ENCODE data around the gene OR2G2. TPM values are rescaled to one million over a fixed set of nuclear protein-coding genes. Genes with fewer than 3 reads are reported as not detected.

Gene OR2G2
- polyA plus RNA-seq, 1 of the 3 experiments (the other 2 are of a cell fraction) = not detected

DNA sequence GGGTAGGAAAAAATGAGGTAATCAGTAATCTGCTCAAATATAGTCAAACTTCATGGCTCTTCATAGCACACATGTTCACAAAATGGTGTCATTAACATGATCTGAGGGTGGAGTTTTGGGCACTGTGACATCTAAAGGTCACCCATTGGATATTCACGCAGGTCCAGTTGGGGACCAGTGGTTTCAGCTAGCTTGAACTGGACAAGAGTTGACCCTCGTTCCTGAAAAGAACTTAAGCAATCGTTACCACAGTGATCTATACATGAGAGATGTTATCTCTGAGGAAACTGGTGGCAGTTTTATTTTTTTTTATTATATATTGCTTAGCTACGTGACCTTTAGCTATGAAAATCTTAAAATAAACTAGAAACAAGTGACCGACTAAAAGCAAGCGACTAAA lies 48.9 kb upstream of the OR2G2 start:
- H3K9me2 ChIP-seq = no peaks in the 10 kb centered on the region
- TF ChIP-seq, protein P1, sequence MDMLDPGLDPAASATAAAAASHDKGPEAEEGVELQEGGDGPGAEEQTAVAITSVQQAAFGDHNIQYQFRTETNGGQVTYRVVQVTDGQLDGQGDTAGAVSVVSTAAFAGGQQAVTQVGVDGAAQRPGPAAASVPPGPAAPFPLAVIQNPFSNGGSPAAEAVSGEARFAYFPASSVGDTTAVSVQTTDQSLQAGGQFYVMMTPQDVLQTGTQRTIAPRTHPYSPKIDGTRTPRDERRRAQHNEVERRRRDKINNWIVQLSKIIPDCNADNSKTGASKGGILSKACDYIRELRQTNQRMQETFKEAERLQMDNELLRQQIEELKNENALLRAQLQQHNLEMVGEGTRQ (IDR thresholded peaks at IDR 0.05; ENCODE audit: borderline replicate concordance, low read depth, low read length) = no peak
- TF ChIP-seq SIN3A (IDR thresholded peaks at IDR 0.05; ENCODE audit: borderline replicate concordance, low read depth, low read length) = no peak
- no peak for TF ChIP-seq CHD2 (IDR thresholded peaks at IDR 0.05; ENCODE audit: low read length, partially characterized antibody)
- TF ChIP-seq GABPA (IDR thresholded peaks at IDR 0.05; ENCODE audit: low read depth) = no peak
- TF ChIP-seq MXI1 (IDR thresholded peaks at IDR 0.05; ENCODE audit: low read depth, low read length) = no peak
- TF ChIP-seq JUND (IDR thresholded peaks at IDR 0.05) = no peak
- no peak for TF ChIP-seq FOXM1 (IDR thresholded peaks at IDR 0.05; ENCODE audit: low read depth)
- TF ChIP-seq RXRA (IDR thresholded peaks at IDR 0.05; ENCODE audit: borderline replicate concordance, low read depth) = no peak
- TF ChIP-seq TAF1 (IDR thresholded peaks at IDR 0.05; ENCODE audit: borderline replicate concordance, low read depth, low read length) = no peak
- no peak for TF ChIP-seq EP300 (IDR thresholded peaks at IDR 0.05; ENCODE audit: borderline replicate concordance in 1 of 2, low read depth in 1 of 2, low read length in 1 of 2)
- 28% methylated on average over 6 of the region's 6 CpGs for WGBS (ENCODE audit: low lambda C conversion rate)

DNA sequence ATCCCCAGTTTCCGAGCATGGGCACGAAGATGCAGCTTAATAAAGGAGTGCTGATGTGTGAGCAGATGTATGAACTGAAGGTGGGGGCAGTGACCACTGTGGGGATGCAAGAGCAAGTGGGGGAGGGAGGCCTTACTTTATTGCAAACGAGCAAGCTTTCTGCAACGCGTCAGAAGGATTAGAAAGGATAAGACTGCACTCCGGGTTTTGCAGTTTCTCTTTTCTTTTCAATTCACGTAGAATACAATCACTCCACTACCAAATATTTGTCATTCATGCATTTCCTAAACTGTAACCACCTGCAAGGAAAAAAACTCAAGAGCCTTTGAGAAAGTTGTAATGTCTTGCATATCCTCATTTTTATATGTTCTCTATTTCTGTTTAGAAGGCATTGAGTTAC lies 47.6 kb upstream of the OR2G2 start:
- ChIA-PET CTCF (no interaction called here), POLR2A (no interaction called here)
- Histone ChIP-seq H3K9me2 (no peaks in the 10 kb centered on the region), H3K9me3 (no peaks in the 10 kb centered on the region), H3K27ac (ENCODE audit: low read depth in 2 of 2, low read length in 1 of 2) (no peak overlapping the region), H3K79me2 (ENCODE audit: insufficient read depth) (no peaks in the 10 kb centered on the region), H2AFZ (ENCODE audit: low read depth) (no peak overlapping the region), H3K4me1 (ENCODE audit: control insufficient read depth in 1 of 2, insufficient read depth in 2 of 2, low read depth in 1 of 2, low read length in 1 of 2) (no peaks in the 10 kb centered on the region), H3F3A (replicated peaks; ENCODE audit: insufficient read depth) (no peaks in the 10 kb centered on the region), H4K20me1 (ENCODE audit: insufficient read depth) (no peaks in the 10 kb centered on the region), H3K4me3 (ENCODE audit: low read depth in 2 of 2, low read length in 1 of 2) (no peak overlapping the region), H3K27me3 (ENCODE audit: insufficient read depth) (no peaks in the 10 kb centered on the region), H3K36me3 (replicated peaks in 1 of 2; ENCODE audit: control insufficient read depth in 1 of 2, insufficient read depth in 2 of 2, low read length in 1 of 2) (no peaks in the 10 kb centered on the region), H3K9ac (no peak overlapping the region), H3K4me2 (no peak overlapping the region)
- 30% methylated on average over 7 of the region's 7 CpGs for WGBS (ENCODE audit: low lambda C conversion rate)
- DNase-seq = no peak
- TF ChIP-seq NFIC (IDR thresholded peaks at IDR 0.05; ENCODE audit: borderline replicate concordance) = no peak
- TF ChIP-seq EP300 (IDR thresholded peaks at IDR 0.05; ENCODE audit: borderline replicate concordance in 1 of 2, low read depth in 1 of 2, low read length in 1 of 2) = no peak
- TF ChIP-seq, protein P2, sequence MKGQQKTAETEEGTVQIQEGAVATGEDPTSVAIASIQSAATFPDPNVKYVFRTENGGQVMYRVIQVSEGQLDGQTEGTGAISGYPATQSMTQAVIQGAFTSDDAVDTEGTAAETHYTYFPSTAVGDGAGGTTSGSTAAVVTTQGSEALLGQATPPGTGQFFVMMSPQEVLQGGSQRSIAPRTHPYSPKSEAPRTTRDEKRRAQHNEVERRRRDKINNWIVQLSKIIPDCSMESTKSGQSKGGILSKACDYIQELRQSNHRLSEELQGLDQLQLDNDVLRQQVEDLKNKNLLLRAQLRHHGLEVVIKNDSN (IDR thresholded peaks at IDR 0.05; ENCODE audit: borderline replicate concordance, low read depth) = no peak
- TF ChIP-seq FOSL2 (IDR thresholded peaks at IDR 0.05; ENCODE audit: borderline replicate concordance, low read depth) = no peak
- TF ChIP-seq, protein P3, sequence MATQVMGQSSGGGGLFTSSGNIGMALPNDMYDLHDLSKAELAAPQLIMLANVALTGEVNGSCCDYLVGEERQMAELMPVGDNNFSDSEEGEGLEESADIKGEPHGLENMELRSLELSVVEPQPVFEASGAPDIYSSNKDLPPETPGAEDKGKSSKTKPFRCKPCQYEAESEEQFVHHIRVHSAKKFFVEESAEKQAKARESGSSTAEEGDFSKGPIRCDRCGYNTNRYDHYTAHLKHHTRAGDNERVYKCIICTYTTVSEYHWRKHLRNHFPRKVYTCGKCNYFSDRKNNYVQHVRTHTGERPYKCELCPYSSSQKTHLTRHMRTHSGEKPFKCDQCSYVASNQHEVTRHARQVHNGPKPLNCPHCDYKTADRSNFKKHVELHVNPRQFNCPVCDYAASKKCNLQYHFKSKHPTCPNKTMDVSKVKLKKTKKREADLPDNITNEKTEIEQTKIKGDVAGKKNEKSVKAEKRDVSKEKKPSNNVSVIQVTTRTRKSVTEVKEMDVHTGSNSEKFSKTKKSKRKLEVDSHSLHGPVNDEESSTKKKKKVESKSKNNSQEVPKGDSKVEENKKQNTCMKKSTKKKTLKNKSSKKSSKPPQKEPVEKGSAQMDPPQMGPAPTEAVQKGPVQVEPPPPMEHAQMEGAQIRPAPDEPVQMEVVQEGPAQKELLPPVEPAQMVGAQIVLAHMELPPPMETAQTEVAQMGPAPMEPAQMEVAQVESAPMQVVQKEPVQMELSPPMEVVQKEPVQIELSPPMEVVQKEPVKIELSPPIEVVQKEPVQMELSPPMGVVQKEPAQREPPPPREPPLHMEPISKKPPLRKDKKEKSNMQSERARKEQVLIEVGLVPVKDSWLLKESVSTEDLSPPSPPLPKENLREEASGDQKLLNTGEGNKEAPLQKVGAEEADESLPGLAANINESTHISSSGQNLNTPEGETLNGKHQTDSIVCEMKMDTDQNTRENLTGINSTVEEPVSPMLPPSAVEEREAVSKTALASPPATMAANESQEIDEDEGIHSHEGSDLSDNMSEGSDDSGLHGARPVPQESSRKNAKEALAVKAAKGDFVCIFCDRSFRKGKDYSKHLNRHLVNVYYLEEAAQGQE (IDR thresholded peaks at IDR 0.05; ENCODE audit: low read depth, low read length) = no peak
- no peak for TF ChIP-seq NRF1 (IDR thresholded peaks at IDR 0.05; ENCODE audit: low read depth, low read length)
- no peak for TF ChIP-seq RXRA (IDR thresholded peaks at IDR 0.05; ENCODE audit: borderline replicate concordance, low read depth)
- TF ChIP-seq TAF1 (IDR thresholded peaks at IDR 0.05; ENCODE audit: borderline replicate concordance, low read depth, low read length) = no peak
- TF ChIP-seq MXI1 (IDR thresholded peaks at IDR 0.05; ENCODE audit: low read depth, low read length) = no peak
- TF ChIP-seq ELF1 (IDR thresholded peaks at IDR 0.05) = no peak
- no peak for TF ChIP-seq SIN3A (IDR thresholded peaks at IDR 0.05; ENCODE audit: borderline replicate concordance, low read depth, low read length)
- TF ChIP-seq FOXM1 (IDR thresholded peaks at IDR 0.05; ENCODE audit: low read depth) = no peak
- no peak for TF ChIP-seq GATA2 (CRISPR knock-in tag; IDR thresholded peaks at IDR 0.05)
- no peak for TF ChIP-seq RCOR1 (IDR thresholded peaks at IDR 0.05; ENCODE audit: low read length)
- TF ChIP-seq, protein P1 (IDR thresholded peaks at IDR 0.05; ENCODE audit: borderline replicate concordance, low read depth, low read length) = no peak
- no peak for TF ChIP-seq TCF12 (IDR thresholded peaks at IDR 0.05)
- no peak for TF ChIP-seq YY1 (IDR thresholded peaks at IDR 0.05; ENCODE audit: low read depth)

More for the DNA sequence above, 48.9 kb upstream of the OR2G2 start:
- Histone ChIP-seq H3K9me3 (no peaks in the 10 kb centered on the region), H3K4me1 (ENCODE audit: control insufficient read depth in 1 of 2, insufficient read depth in 2 of 2, low read depth in 1 of 2, low read length in 1 of 2) (no peaks in the 10 kb centered on the region), H3K27ac (ENCODE audit: low read depth in 2 of 2, low read length in 1 of 2) (no peak overlapping the region), H3F3A (replicated peaks; ENCODE audit: insufficient read depth) (no peaks in the 10 kb centered on the region), H3K27me3 (ENCODE audit: insufficient read depth) (no peaks in the 10 kb centered on the region), H3K4me2 (no peak overlapping the region), H3K79me2 (ENCODE audit: insufficient read depth) (no peaks in the 10 kb centered on the region), H2AFZ (ENCODE audit: low read depth) (no peak overlapping the region), H3K9ac (no peak overlapping the region), H3K4me3 (ENCODE audit: low read depth in 2 of 2, low read length in 1 of 2) (no peak overlapping the region), H3K36me3 (replicated peaks in 1 of 2; ENCODE audit: control insufficient read depth in 1 of 2, insufficient read depth in 2 of 2, low read length in 1 of 2) (no peaks in the 10 kb centered on the region), H4K20me1 (ENCODE audit: insufficient read depth) (no peaks in the 10 kb centered on the region)
- ChIA-PET CTCF (no interaction called here), POLR2A (no interaction called here)
- no peak for DNase-seq

All from SK-N-SH (cell line).